ENCODE data around the gene MPZL3. TPM values are rescaled to one million over a fixed set of nuclear protein-coding genes. Genes with fewer than 3 reads are reported as not detected.
A peak's percentile ranks its signal among the peaks of the same experiment; 100 is the strongest.

The MPZL3 gene
- total and polyA plus RNA-seq, 12 donors, result 1.7 to 4.2 (median 2.4) TPM

DNA sequence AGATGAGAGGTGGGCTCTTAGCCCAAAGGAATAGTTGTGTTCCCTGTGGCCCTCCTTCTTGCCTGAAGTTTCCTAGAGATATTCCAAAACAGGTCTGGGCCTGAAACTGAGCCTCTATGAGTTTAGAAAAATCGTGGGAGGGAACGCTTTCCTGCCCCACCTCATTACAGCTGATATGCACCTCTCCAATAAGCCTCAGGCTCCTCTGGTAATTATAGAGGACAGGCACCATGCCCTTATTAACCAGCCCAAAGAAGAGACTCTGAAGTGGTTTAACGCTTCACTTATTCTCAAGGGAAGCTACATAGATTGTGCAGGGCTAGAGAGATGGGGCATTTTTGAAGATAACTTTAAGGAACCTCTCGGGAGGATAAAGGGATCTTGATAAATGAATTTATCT lies 15.3 kb upstream of the MPZL3 start:
- H3K36me3 ChIP-seq, result no peaks in the 10 kb centered on the region
- H3K4me1 ChIP-seq, result peaks cover 0 to 27% (median 13%) of the 10 kb centered on the region in 9 donors
- no peak overlapping the region for H3K27ac ChIP-seq
- DNase-seq, result no peak
- TF ChIP-seq, protein P1, sequence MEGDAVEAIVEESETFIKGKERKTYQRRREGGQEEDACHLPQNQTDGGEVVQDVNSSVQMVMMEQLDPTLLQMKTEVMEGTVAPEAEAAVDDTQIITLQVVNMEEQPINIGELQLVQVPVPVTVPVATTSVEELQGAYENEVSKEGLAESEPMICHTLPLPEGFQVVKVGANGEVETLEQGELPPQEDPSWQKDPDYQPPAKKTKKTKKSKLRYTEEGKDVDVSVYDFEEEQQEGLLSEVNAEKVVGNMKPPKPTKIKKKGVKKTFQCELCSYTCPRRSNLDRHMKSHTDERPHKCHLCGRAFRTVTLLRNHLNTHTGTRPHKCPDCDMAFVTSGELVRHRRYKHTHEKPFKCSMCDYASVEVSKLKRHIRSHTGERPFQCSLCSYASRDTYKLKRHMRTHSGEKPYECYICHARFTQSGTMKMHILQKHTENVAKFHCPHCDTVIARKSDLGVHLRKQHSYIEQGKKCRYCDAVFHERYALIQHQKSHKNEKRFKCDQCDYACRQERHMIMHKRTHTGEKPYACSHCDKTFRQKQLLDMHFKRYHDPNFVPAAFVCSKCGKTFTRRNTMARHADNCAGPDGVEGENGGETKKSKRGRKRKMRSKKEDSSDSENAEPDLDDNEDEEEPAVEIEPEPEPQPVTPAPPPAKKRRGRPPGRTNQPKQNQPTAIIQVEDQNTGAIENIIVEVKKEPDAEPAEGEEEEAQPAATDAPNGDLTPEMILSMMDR (IDR thresholded peaks at IDR 0.05), result no peak
- H3K27me3 ChIP-seq, result peaks cover 0 to 23% (median 2%) of the 10 kb centered on the region in 7 donors
- intact Hi-C loops (cut with DNase I), result no loop called here
- H3K9me3 ChIP-seq, result no peaks in the 10 kb centered on the region
- H3K4me3 ChIP-seq, result no peak overlapping the region
- WGBS, 2 donors, result 73 to 84% methylated on average over 4 of the region's 4 CpGs
- no peak for ATAC-seq

DNA sequence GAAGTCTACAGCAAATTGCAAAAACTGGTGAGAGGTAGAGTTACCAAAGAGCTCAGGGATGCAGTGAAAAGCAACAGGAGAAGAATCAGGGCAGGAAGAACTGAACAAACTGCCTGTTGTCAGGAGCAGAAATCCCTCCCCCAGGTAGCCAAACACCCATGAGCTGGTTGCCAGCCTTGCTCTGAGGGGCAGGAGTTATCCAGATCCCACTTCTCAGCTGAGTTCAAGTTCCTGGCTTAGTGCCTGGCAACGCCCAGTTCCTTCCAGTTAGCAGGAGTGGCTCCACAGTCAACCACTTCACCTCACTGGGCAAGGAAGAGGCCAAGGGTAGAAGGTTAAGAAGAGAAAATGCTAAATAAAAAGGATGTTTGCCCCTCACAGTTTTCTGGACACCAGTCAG lies 13.8 kb upstream of the MPZL3 start:
- peaks cover 0 to 28% (median 13%) of the 10 kb centered on the region in 9 donors for H3K4me1 ChIP-seq
- 52 to 71% methylated on average over 1 of the region's 1 CpG for WGBS, 2 donors
- H3K27ac ChIP-seq, result peak overlapping the region in 6 of 10 donors; percentile 5 to 57 (median 28)
- no peaks in the 10 kb centered on the region for H3K9me3 ChIP-seq
- peaks cover 0 to 7% (median 0%) of the 10 kb centered on the region in 9 donors for H3K36me3 ChIP-seq
- ATAC-seq (peak in 7 of 8 donors; percentile 17 to 72 (median 50)), DNase-seq (peak; percentile 18 to 24)
- intact Hi-C loops (cut with DNase I), result no loop called here
- H3K27me3 ChIP-seq, result peaks cover 0 to 30% (median 6%) of the 10 kb centered on the region in 7 donors
- no peak overlapping the region for H3K4me3 ChIP-seq
- TF ChIP-seq, protein P1 (IDR thresholded peaks at IDR 0.05), result no peak

DNA sequence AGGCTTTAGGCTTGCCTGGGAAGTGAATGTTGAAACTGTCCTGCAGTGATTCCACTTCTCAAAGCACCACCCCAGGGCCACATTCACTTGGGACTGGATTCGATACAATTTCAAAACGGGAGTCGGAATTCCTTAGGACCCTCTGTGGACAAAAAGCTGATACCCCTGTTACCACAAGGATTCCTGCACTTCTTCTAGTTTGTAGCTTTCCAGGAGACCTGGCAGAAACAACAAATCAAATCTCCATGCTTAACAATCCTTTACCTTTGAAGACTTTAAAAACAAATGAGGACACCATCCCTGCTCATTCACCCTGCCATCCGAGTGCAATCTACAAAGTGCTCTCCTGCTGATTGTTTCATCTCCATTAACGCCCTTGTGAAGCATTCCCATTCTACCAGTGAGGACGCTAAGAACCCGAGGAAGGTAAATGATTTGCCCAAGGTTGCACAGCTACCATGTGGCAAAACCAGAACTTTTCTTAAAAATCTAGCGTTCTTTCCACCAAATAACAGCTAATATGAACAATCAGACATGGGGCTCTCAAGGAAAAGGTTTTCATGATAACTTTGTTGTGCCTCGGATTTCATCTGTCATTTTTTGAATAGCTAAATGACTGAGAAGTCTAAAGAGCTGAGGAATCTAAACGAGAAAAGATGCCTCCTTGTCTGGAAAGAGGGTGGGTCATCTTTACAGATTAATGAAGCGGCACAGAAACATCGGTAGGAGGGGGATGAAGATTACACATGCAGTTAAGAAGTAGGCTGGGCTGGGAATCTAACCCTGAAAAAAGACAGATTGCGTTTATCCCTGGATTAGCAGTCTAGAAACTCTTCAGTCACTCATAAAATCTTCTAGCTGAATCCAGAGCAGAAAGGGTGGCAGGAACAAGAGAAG lies 12.7 kb upstream of the MPZL3 start:
- no peak for ATAC-seq
- TF ChIP-seq, protein P1 (IDR thresholded peaks at IDR 0.05), result no peak
- WGBS, 2 donors, result 65 to 66% methylated on average over 13 of the region's 13 CpGs
- Histone ChIP-seq H3K27ac (peak overlapping the region in 6 of 10 donors; percentile 47 to 74 (median 62)), H3K9me3 (no peaks in the 10 kb centered on the region), H3K27me3 (peaks cover 0 to 29% (median 6%) of the 10 kb centered on the region in 7 donors), H3K4me3 (peak overlapping the region in 7 of 10 donors; percentile 8 to 57 (median 49)), H3K4me1 (peaks cover 0 to 28% (median 13%) of the 10 kb centered on the region in 9 donors), H3K36me3 (peaks cover 0 to 9% (median 0%) of the 10 kb centered on the region in 9 donors)
- no peak for DNase-seq
- intact Hi-C loops (cut with DNase I), result no loop called here

DNA sequence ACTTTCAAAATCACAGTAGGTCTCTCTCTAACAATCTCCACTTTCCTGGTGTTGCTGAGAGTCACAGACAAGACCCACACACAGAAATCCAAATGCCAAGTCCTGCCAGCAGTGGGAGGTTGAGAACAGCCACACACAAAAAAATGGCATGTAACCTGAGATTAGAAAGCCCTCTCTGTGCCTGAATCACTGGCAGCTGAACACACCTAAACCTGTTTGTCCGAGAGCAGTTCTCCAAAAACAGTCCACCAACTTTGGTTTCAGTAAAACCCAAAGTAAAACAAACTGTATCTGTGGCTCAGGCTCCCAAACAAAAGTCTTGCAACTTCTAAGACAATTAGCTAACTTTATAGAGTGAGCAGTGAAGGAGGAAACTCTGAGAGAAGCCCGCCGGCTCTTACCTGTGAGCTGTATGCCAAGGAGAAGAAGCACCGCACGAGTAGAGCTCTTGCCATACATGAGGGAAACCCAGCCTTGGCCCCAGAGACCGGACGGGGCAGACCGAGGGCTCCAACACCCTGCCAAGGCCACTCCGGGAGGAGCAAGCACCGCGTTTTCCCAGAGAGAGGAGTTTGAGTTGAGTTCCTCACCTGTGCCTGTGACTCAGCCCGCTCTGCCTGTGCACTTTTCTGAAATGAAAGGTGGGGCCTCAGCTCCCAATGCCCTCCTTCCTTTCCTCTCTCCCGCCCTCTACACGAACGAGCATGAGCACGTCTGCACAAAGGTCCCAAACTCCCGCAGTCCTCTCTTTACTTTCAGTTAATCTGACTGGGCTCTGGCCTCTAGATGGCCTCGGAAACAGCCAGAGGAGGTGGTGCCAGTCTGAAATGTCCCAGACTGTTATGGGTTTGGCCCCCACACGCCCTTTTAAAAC lies 11.8 kb upstream of the MPZL3 start, which contains the start of gene MPZL2:
Gene MPZL2 (minus strand): TSS at position 603 of the 874 bp plus-strand sequence. CDS start 144 bp downstream, at position 459.
- intact Hi-C loops (cut with DNase I), result no loop called here
- Histone ChIP-seq H3K4me1 (peaks cover 0 to 28% (median 13%) of the 10 kb centered on the region in 9 donors), H3K9me3 (no peaks in the 10 kb centered on the region), H3K27me3 (peaks cover 0 to 25% (median 6%) of the 10 kb centered on the region in 7 donors), H3K27ac (peak within 1 kb of the TSS in 6 of 10 donors; percentile 47 to 74 (median 62)), H3K4me3 (peak within 1 kb of the TSS in 9 of 10 donors; percentile 8 to 57 (median 49)), H3K36me3 (peaks cover 0 to 14% (median 0%) of the 10 kb centered on the region in 9 donors)
- ATAC-seq (peak; percentile 42 to 86 (median 78)), DNase-seq (peak in 1 of 2 donors; percentile 23)
- WGBS, 2 donors, result 14 to 19% methylated on average over 19 of the region's 19 CpGs
- TF ChIP-seq, protein P1 (IDR thresholded peaks at IDR 0.05), result peak in 1 of 9 donors; percentile 16
